Thyroid gland (tissue), 4 donors: ENCODE measurements around the gene PTPRR.

Experiments
- POLR2A ChIP-seq, 2 donors: fragments of 450-650 bp; IDR thresholded peaks; one replicate each; pipeline ENCODE4 v1.6.1; 2017; ENCODE audit warnings: antibody characterized with exemption in 2 of 2, mild to moderate bottlenecking in 2 of 2, moderate library complexity in 1 of 2
- TF ChIP-seq, protein P1 (sequence below), 6 experiments: fragments of 200-600 bp in 3 of 6; fragments of 450-650 bp in 3 of 6; sonication (generic) in 3 of 6; IDR thresholded peaks; one replicate each; pipeline ENCODE4 v1.5.1; 2016 to 2019; ENCODE audit warnings: antibody characterized with exemption in 6 of 6, mild to moderate bottlenecking in 2 of 6, inconsistent platforms in 1 of 6, moderate library complexity in 1 of 6

DNA sequence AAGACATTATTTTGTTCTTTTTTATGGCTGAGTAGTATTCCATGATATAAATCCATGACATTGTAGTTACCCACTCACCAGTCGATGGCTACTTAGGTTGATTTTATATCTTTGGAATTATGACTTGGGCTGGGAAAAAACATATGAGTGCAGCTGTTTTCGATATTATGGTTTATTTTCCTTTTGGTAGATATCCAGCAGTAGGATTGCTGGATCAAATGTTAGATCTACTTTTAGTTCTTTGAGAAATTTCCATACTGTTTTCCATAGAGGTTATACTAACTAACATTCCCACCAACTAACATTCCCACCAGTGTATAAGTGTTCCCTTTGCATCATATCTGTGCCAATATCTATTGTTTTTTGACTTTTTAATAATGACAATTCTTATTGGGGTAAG lies 29.9 kb upstream of the PTPRR start:
- no peak for TF ChIP-seq POLR2A (IDR thresholded peaks at IDR 0.05)
- TF ChIP-seq, protein P1, sequence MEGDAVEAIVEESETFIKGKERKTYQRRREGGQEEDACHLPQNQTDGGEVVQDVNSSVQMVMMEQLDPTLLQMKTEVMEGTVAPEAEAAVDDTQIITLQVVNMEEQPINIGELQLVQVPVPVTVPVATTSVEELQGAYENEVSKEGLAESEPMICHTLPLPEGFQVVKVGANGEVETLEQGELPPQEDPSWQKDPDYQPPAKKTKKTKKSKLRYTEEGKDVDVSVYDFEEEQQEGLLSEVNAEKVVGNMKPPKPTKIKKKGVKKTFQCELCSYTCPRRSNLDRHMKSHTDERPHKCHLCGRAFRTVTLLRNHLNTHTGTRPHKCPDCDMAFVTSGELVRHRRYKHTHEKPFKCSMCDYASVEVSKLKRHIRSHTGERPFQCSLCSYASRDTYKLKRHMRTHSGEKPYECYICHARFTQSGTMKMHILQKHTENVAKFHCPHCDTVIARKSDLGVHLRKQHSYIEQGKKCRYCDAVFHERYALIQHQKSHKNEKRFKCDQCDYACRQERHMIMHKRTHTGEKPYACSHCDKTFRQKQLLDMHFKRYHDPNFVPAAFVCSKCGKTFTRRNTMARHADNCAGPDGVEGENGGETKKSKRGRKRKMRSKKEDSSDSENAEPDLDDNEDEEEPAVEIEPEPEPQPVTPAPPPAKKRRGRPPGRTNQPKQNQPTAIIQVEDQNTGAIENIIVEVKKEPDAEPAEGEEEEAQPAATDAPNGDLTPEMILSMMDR (IDR thresholded peaks at IDR 0.05): no peak
